Measurements from ENCODE around the gene FAM241B. TPM values are rescaled to one million over a fixed set of nuclear protein-coding genes. Genes with fewer than 3 reads are reported as not detected.
A peak's percentile ranks its signal among the peaks of the same experiment; 100 is the strongest.

Gene FAM241B
- total RNA-seq, 1 donor from 2014 or later = 50.1 TPM

DNA sequence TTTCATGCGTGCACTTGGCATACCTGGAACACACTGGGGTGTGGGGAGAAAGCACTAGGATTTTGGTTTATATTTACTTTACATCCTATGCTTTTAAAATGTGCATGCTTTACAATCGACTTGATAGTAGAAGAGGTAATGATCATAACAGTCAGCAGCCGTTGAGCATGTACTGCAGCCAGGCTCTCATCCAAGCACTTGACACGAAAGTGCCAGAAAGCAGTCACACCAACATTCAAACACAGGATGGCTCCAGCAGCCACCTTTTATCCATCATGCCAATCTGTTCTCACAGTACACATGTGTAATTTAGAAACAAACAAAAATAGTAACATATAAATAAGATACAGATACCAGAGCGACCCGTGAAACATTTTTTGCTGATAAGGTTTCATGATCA, 1.2 kb upstream of the FAM241B start:
- Mint-ChIP-seq H3K4me1 (ENCODE audit: low read depth, unreplicated experiment) (no peaks in the 10 kb centered on the region), H3K27me3 (ENCODE audit: unreplicated experiment) (peaks cover 5% of the 10 kb centered on the region), H3K4me3 (ENCODE audit: unreplicated experiment) (no peak overlapping the region), H3K27ac (ENCODE audit: unreplicated experiment) (no peak overlapping the region), H3K36me3 (ENCODE audit: unreplicated experiment) (peaks cover 5% of the 10 kb centered on the region), H3K9me3 (ENCODE audit: unreplicated experiment) (no peaks in the 10 kb centered on the region)
- no peak for DNase-seq
- TF ChIP-seq, protein P1, sequence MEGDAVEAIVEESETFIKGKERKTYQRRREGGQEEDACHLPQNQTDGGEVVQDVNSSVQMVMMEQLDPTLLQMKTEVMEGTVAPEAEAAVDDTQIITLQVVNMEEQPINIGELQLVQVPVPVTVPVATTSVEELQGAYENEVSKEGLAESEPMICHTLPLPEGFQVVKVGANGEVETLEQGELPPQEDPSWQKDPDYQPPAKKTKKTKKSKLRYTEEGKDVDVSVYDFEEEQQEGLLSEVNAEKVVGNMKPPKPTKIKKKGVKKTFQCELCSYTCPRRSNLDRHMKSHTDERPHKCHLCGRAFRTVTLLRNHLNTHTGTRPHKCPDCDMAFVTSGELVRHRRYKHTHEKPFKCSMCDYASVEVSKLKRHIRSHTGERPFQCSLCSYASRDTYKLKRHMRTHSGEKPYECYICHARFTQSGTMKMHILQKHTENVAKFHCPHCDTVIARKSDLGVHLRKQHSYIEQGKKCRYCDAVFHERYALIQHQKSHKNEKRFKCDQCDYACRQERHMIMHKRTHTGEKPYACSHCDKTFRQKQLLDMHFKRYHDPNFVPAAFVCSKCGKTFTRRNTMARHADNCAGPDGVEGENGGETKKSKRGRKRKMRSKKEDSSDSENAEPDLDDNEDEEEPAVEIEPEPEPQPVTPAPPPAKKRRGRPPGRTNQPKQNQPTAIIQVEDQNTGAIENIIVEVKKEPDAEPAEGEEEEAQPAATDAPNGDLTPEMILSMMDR (IDR thresholded peaks at IDR 0.05; ENCODE audit: partially characterized antibody, unreplicated experiment) = no peak

DNA sequence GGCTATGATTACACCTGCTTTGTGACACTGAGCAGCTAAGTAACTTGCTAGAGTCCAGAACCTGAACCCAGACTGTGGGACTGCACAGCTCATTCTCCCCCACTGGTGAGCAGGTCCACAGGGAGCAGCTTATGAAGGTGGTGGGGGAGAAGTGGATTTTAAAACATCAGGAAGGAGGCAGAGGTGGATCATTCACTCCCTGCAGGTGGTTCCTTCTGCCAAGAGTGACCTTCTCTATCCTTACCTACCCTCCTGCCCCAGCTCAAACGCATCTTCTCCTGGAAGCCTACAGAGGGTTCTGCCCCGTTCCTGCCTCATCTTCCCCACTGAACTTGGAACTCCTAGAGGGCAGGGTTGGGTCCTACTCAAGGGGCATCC, 539 bp upstream of the FAM241B start:
- peaks cover 5% of the 10 kb centered on the region for H3K27me3 Mint-ChIP-seq (ENCODE audit: unreplicated experiment)
- H3K9me3 Mint-ChIP-seq (ENCODE audit: unreplicated experiment) = no peaks in the 10 kb centered on the region
- TF ChIP-seq, protein P1 (IDR thresholded peaks at IDR 0.05; ENCODE audit: partially characterized antibody, unreplicated experiment) = no peak
- no peak for DNase-seq
- peak overlapping the region; percentile 74 for H3K4me3 Mint-ChIP-seq (ENCODE audit: unreplicated experiment)
- H3K4me1 Mint-ChIP-seq (ENCODE audit: low read depth, unreplicated experiment) = no peaks in the 10 kb centered on the region
- H3K27ac Mint-ChIP-seq (ENCODE audit: unreplicated experiment) = no peak overlapping the region
- H3K36me3 Mint-ChIP-seq (ENCODE audit: unreplicated experiment) = peaks cover 2% of the 10 kb centered on the region

GRCh38 chr10:69630651-69631400, 779 bp downstream of the FAM241B start:
- Mint-ChIP-seq H3K27ac (ENCODE audit: unreplicated experiment) (no peak overlapping the region), H3K27me3 (ENCODE audit: unreplicated experiment) (peaks cover 5% of the 10 kb centered on the region), H3K4me3 (ENCODE audit: unreplicated experiment) (peak overlapping the region; percentile 72), H3K4me1 (ENCODE audit: low read depth, unreplicated experiment) (no peaks in the 10 kb centered on the region), H3K36me3 (ENCODE audit: unreplicated experiment) (no peaks in the 10 kb centered on the region), H3K9me3 (ENCODE audit: unreplicated experiment) (no peaks in the 10 kb centered on the region)
- DNase-seq = no peak
- TF ChIP-seq, protein P1 (IDR thresholded peaks at IDR 0.05; ENCODE audit: partially characterized antibody, unreplicated experiment) = no peak

GRCh38 chr10:69631566-69631965, 1.5 kb downstream of the FAM241B start:
- Mint-ChIP-seq H3K9me3 (ENCODE audit: unreplicated experiment) (no peaks in the 10 kb centered on the region), H3K4me1 (ENCODE audit: low read depth, unreplicated experiment) (peaks cover 2% of the 10 kb centered on the region), H3K4me3 (ENCODE audit: unreplicated experiment) (peak overlapping the region; percentile 72), H3K27me3 (ENCODE audit: unreplicated experiment) (peaks cover 5% of the 10 kb centered on the region), H3K36me3 (ENCODE audit: unreplicated experiment) (no peaks in the 10 kb centered on the region), H3K27ac (ENCODE audit: unreplicated experiment) (no peak overlapping the region)
- TF ChIP-seq, protein P1 (IDR thresholded peaks at IDR 0.05; ENCODE audit: partially characterized antibody, unreplicated experiment) = no peak
- DNase-seq = no peak

DNA sequence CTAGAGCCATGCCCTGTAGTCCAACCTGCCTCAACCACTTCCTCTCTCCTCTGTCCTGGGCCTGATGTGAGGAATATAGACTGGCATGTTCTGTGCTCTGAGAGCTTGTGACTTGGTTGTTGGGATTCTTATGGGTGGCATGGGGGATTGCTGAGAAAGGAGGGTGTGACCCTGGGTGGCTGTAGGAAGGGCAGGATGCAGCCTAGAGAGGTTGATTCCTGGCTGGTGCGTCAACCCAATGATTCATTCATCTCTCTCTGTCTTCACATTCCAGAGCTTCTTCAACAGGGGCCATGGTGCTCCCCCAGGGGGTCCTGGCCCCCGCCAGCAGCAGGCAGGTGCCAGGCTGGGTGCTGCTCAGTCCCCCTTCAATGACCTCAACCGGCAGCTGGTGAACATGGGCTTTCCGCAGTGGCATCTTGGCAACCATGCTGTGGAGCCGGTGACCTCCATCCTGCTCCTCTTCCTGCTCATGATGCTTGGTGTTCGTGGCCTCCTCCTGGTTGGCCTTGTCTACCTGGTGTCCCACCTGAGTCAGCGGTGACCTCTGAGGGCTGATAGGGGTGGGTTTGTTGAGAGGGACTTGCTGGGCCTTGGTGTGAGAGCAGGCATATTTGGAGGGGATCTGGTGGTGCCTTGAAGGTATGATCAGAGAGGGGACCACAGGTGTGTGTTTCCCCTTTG, 2.6 kb downstream of the FAM241B start:
- no peak overlapping the region for H3K4me3 Mint-ChIP-seq (ENCODE audit: unreplicated experiment)
- H3K27me3 Mint-ChIP-seq (ENCODE audit: unreplicated experiment) = peaks cover 5% of the 10 kb centered on the region
- H3K9me3 Mint-ChIP-seq (ENCODE audit: unreplicated experiment) = no peaks in the 10 kb centered on the region
- no peaks in the 10 kb centered on the region for H3K36me3 Mint-ChIP-seq (ENCODE audit: unreplicated experiment)
- TF ChIP-seq, protein P1 (IDR thresholded peaks at IDR 0.05; ENCODE audit: partially characterized antibody, unreplicated experiment) = no peak
- DNase-seq = no peak
- no peak overlapping the region for H3K27ac Mint-ChIP-seq (ENCODE audit: unreplicated experiment)
- peaks cover 2% of the 10 kb centered on the region for H3K4me1 Mint-ChIP-seq (ENCODE audit: low read depth, unreplicated experiment)
